Measurements from ENCODE around the gene PTCHD1.

GRCh38 chrX:23369027-23369426, 34.4 kb downstream of the PTCHD1 start:
- TF ChIP-seq YY1 (IDR thresholded peaks at IDR 0.05; ENCODE audit: insufficient read depth, insufficient read length) = no peak
- TF ChIP-seq ZNF274 (IDR thresholded peaks at IDR 0.05; ENCODE audit: low read depth, low read length) = no peak
- TF ChIP-seq SUZ12 (IDR thresholded peaks at IDR 0.05; ENCODE audit: extremely low read depth, insufficient read depth, insufficient read length) = no peak
